ENCODE measurements around the gene ANKRD18A. TPM values are rescaled to one million over a fixed set of nuclear protein-coding genes. Genes with fewer than 3 reads are reported as not detected.
"Not testable (repeated sequence)": the region's sequence is repeated elsewhere in the genome, so short reads cannot be mapped to it uniquely, and the experiment has no call there.

ANKRD18A gene
- total RNA-seq, 1 experiment from 2014 or later = 1.8 TPM

- in situ Hi-C loops (cut with HindIII; ENCODE audit: low pct_unique_long_range_greater_than_20kb, low sequenced_read_pairs); DNase-seq (ENCODE audit: low read depth): not testable (repeated sequence)
Observed at GRCh38 chr9:38561134-38561533, 59.3 kb downstream of the ANKRD18A start.

- DNase-seq (ENCODE audit: low read depth); in situ Hi-C loops (cut with HindIII; ENCODE audit: low pct_unique_long_range_greater_than_20kb, low sequenced_read_pairs): not testable (repeated sequence)
Observed at GRCh38 chr9:38559172-38559571, 61.2 kb downstream of the ANKRD18A start.

- in situ Hi-C loops (cut with HindIII; ENCODE audit: low pct_unique_long_range_greater_than_20kb, low sequenced_read_pairs); DNase-seq (ENCODE audit: low read depth): not testable (repeated sequence)
Observed at GRCh38 chr9:38557746-38558145, 62.6 kb downstream of the ANKRD18A start.

- in situ Hi-C loops (cut with HindIII; ENCODE audit: low pct_unique_long_range_greater_than_20kb, low sequenced_read_pairs); DNase-seq (ENCODE audit: low read depth): not testable (repeated sequence)
Observed at GRCh38 chr9:38554966-38555365, 65.4 kb downstream of the ANKRD18A start.

DNA sequence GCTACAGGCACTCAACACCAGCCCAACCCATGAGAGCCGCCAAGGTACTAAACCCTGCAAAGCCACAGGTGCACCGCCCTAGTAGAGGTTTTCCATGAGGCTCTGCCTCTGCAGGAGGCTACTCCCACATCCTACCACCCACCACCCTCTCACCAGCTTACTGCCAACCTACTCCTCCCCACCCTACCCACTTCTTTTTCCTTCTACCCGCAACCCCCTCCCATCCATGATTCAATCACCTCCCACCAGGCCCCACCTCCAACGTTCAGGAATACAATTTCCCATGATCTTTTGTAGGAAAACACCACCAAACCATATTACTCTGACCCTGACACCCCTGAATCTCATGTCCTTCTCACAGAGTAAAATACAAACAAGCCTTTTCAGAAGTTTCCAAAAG is 67.4 kb downstream of the ANKRD18A start:
- in situ Hi-C loops (cut with HindIII; ENCODE audit: low pct_unique_long_range_greater_than_20kb, low sequenced_read_pairs); DNase-seq (ENCODE audit: low read depth): not testable (repeated sequence)

DNA sequence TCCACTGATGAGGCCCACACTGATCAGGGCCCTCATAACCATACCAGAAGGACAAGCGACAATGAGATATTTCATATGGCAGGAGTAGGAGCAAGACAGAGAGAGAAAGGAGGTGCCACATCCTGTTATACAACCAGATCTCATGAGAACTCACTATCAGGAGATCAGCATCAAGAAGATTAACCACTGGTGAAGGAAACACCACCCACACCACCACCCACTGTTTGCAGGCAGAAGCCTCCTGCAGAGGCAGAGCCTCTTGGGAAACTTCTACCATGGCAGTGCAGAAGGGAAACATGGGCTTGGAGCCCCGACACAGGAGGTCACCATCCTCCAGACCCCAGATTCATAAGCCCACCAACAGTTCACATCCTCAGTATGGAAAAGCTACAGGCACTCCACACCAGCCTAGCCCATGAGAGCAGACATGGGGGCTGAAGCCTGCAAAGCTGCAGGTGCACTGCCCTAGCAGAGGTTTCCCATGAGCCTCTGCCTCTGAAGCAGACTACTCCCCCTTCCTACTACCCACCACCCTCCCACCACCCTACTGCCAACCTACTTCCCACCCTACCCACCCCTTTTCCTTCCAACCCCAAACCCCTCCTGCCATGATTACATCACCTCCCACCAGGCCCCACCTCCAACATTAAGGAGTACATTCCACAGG is 73.8 kb downstream of the ANKRD18A start:
- in situ Hi-C loops (cut with HindIII; ENCODE audit: low pct_unique_long_range_greater_than_20kb, low sequenced_read_pairs) = not testable (repeated sequence)

DNA sequence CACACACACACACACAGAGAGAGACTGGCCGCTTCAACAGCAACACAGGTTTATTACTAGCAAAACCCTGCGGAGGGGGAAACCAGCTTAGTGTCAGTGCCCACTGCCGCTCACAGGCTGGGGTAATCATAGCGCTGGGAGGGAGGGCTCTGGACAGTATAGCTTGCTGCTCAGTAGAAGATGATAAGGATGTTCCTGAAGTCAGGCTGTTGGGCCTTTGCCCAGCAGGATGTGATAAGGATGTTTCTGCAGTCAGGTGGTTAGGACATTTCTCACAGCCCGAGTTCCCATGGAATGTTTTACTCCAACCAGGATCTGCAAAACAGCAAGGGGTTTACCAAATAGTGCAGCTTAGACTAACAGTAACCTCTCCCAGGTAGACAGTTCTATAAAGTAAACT is 79.9 kb downstream of the ANKRD18A start:
- DNase-seq (ENCODE audit: low read depth); in situ Hi-C loops (cut with HindIII; ENCODE audit: low pct_unique_long_range_greater_than_20kb, low sequenced_read_pairs): not testable (repeated sequence)

More for the DNA sequence above, 73.8 kb downstream of the ANKRD18A start:
- not testable (repeated sequence) for DNase-seq (ENCODE audit: low read depth)

- in situ Hi-C loops (cut with HindIII; ENCODE audit: low pct_unique_long_range_greater_than_20kb, low sequenced_read_pairs) = no loop called here
- DNase-seq (ENCODE audit: low read depth) = no peak
Observed at GRCh38 chr9:38529317-38529716, 91.1 kb downstream of the ANKRD18A start.

DNA sequence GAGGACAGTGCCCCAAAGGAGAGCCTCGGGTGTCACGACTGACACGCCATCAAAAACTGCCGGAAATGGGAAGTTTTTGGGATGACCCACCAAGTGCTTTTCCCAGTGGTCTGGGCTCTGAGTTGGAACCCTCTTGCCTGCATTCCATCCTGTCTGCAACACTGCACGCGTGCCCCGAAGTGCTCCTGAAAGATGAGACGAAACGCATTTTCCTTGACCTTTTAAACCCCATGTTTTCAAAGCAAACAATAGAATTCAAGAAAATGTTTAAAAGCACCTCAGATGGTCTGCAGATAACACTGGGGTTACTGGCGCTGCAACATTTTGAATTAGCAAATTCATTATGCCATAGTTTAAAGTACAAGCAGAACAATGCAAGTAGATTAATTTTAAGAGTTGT is 92.9 kb downstream of the ANKRD18A start:
- DNase-seq (ENCODE audit: low read depth) = no peak
- in situ Hi-C loops (cut with HindIII; ENCODE audit: low pct_unique_long_range_greater_than_20kb, low sequenced_read_pairs) = no loop called here

- no peak for DNase-seq (ENCODE audit: low read depth)
- in situ Hi-C loops (cut with HindIII; ENCODE audit: low pct_unique_long_range_greater_than_20kb, low sequenced_read_pairs) = no loop called here
Observed at GRCh38 chr9:38526591-38526990, 93.8 kb downstream of the ANKRD18A start.

- peak; percentile 11 for DNase-seq (ENCODE audit: low read depth)
- in situ Hi-C loops (cut with HindIII; ENCODE audit: low pct_unique_long_range_greater_than_20kb, low sequenced_read_pairs) = no loop called here
Observed at GRCh38 chr9:38523121-38523520, 97.3 kb downstream of the ANKRD18A start.

DNA sequence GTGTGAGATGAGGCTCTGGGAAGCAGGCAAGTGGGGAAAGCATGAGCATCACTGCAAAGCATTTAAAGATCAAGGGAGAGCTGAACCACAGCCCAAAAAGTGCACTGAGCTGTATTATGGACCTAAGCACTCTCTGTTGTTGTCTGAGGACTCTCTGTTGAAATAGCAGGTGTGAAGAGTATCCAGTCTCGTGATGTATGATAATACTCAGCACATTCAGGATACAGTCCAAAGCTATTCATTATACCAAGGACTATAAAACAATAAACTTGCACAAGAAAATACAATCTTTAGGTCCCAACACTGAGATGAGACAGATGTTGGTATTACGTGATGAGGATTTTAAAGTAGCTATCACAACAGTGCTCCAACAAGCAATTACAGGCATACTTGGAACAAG is 98.6 kb downstream of the ANKRD18A start:
- in situ Hi-C loops (cut with HindIII; ENCODE audit: low pct_unique_long_range_greater_than_20kb, low sequenced_read_pairs) = no loop called here
- no peak for DNase-seq (ENCODE audit: low read depth)

Other genes starting within 250 kb of the ANKRD18A start
- gene ALDH1B1, start 227.9 kb downstream of the ANKRD18A start, total RNA-seq (2014; rRNA removed; shearing (Covaris generic); ENCODE audit: low replicate concordance) = 21.8 and 26.7 TPM in 2 replicates
- gene IGFBPL1, start 196.1 kb downstream of the ANKRD18A start, total RNA-seq (2014; rRNA removed; shearing (Covaris generic); ENCODE audit: low replicate concordance) = 2.3 and 7.6 TPM in 2 replicates
- gene FAM240B, start 99.5 kb upstream of the ANKRD18A start, total RNA-seq (2014; rRNA removed; shearing (Covaris generic); ENCODE audit: low replicate concordance) = not detected in 2 replicates